OCI-LY3 (cell line): ENCODE measurements around the gene TOLLIP.

ENCODE experiments used
- EZH2phosphoT487 ChIP-seq: fragments of 200-600 bp; shearing (Covaris generic); IDR thresholded peaks from 2 replicates; pipeline ENCODE4 v1.6.1; 2018; ENCODE audit warnings: antibody characterized with exemption, mixed run types, low read depth
- TF ChIP-seq, protein P1 (sequence below): fragments of 200-600, 300-600 bp; sonication (generic); IDR thresholded peaks from 2 replicates; pipeline ENCODE4 v1.5.1; 2014; ENCODE audit warnings: antibody characterized with exemption, low read length, low read depth

DNA sequence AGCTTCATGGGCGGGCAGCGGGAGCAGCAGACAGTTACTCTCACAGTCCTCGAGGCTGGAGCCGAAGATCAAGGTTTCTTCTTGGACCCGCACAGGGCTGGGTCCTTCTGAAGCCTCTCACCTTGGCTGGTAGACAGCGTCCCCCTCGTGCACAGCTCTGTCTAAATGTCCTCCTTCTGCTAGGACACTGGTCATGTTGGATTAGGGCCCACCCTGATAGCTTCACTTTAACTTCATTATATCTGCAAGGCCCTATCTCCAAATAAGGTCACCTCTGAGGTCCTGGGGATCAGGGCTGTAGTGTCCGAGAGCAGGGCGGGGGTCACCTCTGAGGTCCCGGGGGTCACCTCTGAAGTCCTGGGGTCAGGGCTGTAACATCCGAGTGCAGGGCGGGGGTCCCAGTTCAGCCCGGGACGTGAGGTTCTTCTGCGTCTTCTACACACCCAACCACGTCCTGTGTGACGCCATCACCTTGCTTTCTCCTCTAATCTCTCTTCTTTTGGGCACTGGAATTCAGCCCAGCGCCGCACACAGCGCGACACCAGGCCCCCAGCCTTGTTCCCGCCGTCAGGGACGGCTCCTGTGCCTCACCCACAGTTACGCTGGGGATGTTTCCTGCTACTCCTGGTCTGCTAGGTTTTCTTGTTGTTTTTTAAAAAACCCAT lies 34.1 kb upstream of the TOLLIP start:
- TF ChIP-seq, protein P1, sequence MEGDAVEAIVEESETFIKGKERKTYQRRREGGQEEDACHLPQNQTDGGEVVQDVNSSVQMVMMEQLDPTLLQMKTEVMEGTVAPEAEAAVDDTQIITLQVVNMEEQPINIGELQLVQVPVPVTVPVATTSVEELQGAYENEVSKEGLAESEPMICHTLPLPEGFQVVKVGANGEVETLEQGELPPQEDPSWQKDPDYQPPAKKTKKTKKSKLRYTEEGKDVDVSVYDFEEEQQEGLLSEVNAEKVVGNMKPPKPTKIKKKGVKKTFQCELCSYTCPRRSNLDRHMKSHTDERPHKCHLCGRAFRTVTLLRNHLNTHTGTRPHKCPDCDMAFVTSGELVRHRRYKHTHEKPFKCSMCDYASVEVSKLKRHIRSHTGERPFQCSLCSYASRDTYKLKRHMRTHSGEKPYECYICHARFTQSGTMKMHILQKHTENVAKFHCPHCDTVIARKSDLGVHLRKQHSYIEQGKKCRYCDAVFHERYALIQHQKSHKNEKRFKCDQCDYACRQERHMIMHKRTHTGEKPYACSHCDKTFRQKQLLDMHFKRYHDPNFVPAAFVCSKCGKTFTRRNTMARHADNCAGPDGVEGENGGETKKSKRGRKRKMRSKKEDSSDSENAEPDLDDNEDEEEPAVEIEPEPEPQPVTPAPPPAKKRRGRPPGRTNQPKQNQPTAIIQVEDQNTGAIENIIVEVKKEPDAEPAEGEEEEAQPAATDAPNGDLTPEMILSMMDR, result no peak
- no peak for TF ChIP-seq EZH2phosphoT487
